Ovary (tissue), 9 donors: Measurements from ENCODE around the gene PLA2G4D. TPM values are rescaled to one million over a fixed set of nuclear protein-coding genes. Genes with fewer than 3 reads are reported as not detected.
A peak's percentile ranks its signal among the peaks of the same experiment; 100 is the strongest.

Experiments
- DNase-seq, 5 donors: peaks; one replicate each; pipeline ENCODE4 v3.0.0-alpha.2; 2019 to 2020
- H3K27ac ChIP-seq, 2 donors: fragments of 200-600 bp; one replicate each; pipeline versions ENCODE4 v1.5.1 to v1.8.0; 2019 to 2022
- H3K27me3 ChIP-seq: fragments of 200-600 bp; one replicate; pipeline ENCODE4 v1.8.0; 2022
- H3K36me3 ChIP-seq: fragments of 200-600 bp; sonication (generic); one replicate; pipeline ENCODE4 v1.5.1; 2019
- H3K4me1 ChIP-seq: one replicate; pipeline ENCODE4 v1.8.1; 2013; ENCODE audit warnings: mild to moderate bottlenecking, moderate library complexity; ENCODE audit not compliant: insufficient read depth
- H3K4me3 ChIP-seq: fragments of 200-600 bp; sonication (generic); one replicate; pipeline ENCODE4 v1.5.1; 2017
- H3K9me3 ChIP-seq, 2 donors: fragments of 200-600 bp in 1 of 2; sonication (generic) in 1 of 2; one replicate each; pipeline versions ENCODE4 v1.5.1 to v1.8.1; 2013 to 2019; ENCODE audit warnings: mild to moderate bottlenecking in 1 of 2, moderate library complexity in 1 of 2
- EP300 ChIP-seq: sonication (generic); formaldehyde crosslinking; IDR thresholded peaks from one replicate; pipeline ENCODE4 v1.6.1; 2017; ENCODE audit warnings: antibody characterized with exemption
- POLR2A ChIP-seq: fragments of 450-650 bp; IDR thresholded peaks from one replicate; pipeline ENCODE4 v1.6.1; 2017; ENCODE audit warnings: antibody characterized with exemption, mild to moderate bottlenecking, moderate library complexity
- WGBS, 3 donors: extraction: QIAGEN DNeasy Blood & Tissue Kit in 1 of 3; methylation state at CpG; one replicate each; pipeline versions ENCODE4 v1.1.5 to v1.1.7; 2013 to 2017; 5-methylcytosine and 5-hydroxymethylcytosine counted together
- intact Hi-C, 4 donors: fragments of 100-400 bp; cut with DNase I; formaldehyde crosslinking; loops; one replicate each; pipeline versions ENCODE4 v1.11.0 to v1.15.1; 2022 to 2023
- polyA plus RNA-seq, 2 donors: library from polyadenylated mRNA; stranded (reverse); fragments of 200-250 nt in 1 of 2; fragments of 350-450 nt in 1 of 2; fragmentation: Illumina TruSeq in 1 of 2; extraction: RNeasy Lipid Tissue Mini Kit (QIAGEN cat#74804) in 1 of 2; gene quantifications; one replicate each; pipeline ENCODE4 v1.2.3, GENCODE V29; 2013 to 2014
- total RNA-seq, 7 donors: library from RNA; depleted of rRNA in 2 of 7; stranded (reverse); fragments of >200 nt in 2 of 7; fragmentation: NEBNext Ultra II Directional in 3 of 7; extraction: Animal tissue kit (Norgen Biotek cat#: 25700) in 3 of 7; gene quantifications; one replicate each; pipeline versions ENCODE4 v1.1.0 to v1.2.4, GENCODE V29; 2016 to 2023
- TF ChIP-seq, protein P1 (sequence below), 3 donors: fragments of 450-650 bp in 2 of 3; fragments of 200-600 bp in 1 of 3; IDR thresholded peaks; one replicate each; pipeline versions ENCODE4 v1.5.1 to v1.8.0; 2016 to 2022; ENCODE audit warnings: antibody characterized with exemption in 3 of 3, mild to moderate bottlenecking in 1 of 3
- donor health status: DM: no; HTN: no; CAD: no; lungs with moderate emphysema.
- donor health status: DM: no; HTN: no; CAD: no.
- donor health status: Bipolar disorder and iron deficiency.
- donor health status: DM: yes; HTN: yes; CAD: no.
- donor health status: DM: no; HTN: no; CAD: no.
- donor health status: DM: yes; HTN: yes; CAD: no.

The PLA2G4D gene
- total and polyA plus RNA-seq, 9 donors: 0.11 to 0.12 TPM; not detected in 7

DNA sequence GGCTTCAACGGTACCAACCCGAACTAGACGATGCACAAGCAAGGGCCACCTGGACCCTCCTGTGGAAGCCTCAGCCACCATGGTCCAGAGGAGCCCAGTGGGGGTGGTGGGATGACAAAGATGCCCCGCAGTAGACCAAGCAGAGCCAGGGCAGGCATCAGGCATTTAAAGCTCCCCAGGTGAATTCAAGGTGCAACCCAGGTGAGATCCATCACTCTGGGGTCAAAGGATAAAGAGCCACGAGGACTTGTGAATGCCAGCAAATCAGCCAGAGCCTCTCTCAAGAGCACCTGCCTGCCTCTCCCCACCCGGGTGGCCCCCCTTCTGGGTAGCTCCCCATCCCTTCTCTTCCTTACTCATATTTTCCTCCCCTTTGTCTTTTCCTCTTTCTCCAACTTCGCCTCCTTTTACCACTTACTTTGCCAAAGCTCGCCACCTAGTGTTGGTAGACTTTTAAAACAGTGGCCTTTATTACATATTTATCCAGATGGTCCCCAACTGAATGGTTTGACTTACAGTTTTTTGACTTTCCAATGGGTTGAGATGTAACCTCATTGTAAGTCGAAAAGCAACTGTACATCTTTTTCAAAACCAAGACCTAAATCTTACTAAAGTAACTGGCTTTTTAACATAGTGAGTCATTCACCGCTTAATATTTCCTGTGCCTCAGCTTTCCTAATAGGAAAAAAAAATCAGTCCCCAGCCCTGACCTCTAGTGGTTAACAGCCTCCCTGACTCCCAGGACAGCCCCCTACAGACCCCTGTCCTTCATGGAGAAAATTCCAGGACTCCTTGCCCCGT lies 43.3 kb upstream of the PLA2G4D start:
- Histone ChIP-seq H3K4me1 (no peaks in the 10 kb centered on the region), H3K36me3 (no peaks in the 10 kb centered on the region), H3K27ac (no peak overlapping the region), H3K27me3 (no peaks in the 10 kb centered on the region), H3K4me3 (no peak overlapping the region), H3K9me3 (no peaks in the 10 kb centered on the region)
- WGBS, 3 donors: 41 to 46% (median 45%) methylated on average over 11 of the region's 11 CpGs
- peak in 1 of 5 donors; percentile 20 for DNase-seq
- TF ChIP-seq EP300 (no peak), POLR2A (no peak)
- TF ChIP-seq, protein P1, sequence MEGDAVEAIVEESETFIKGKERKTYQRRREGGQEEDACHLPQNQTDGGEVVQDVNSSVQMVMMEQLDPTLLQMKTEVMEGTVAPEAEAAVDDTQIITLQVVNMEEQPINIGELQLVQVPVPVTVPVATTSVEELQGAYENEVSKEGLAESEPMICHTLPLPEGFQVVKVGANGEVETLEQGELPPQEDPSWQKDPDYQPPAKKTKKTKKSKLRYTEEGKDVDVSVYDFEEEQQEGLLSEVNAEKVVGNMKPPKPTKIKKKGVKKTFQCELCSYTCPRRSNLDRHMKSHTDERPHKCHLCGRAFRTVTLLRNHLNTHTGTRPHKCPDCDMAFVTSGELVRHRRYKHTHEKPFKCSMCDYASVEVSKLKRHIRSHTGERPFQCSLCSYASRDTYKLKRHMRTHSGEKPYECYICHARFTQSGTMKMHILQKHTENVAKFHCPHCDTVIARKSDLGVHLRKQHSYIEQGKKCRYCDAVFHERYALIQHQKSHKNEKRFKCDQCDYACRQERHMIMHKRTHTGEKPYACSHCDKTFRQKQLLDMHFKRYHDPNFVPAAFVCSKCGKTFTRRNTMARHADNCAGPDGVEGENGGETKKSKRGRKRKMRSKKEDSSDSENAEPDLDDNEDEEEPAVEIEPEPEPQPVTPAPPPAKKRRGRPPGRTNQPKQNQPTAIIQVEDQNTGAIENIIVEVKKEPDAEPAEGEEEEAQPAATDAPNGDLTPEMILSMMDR (IDR thresholded peaks at IDR 0.05): peak in 2 of 3 donors; percentile 21 to 28
- intact Hi-C loops: no loop called here

DNA sequence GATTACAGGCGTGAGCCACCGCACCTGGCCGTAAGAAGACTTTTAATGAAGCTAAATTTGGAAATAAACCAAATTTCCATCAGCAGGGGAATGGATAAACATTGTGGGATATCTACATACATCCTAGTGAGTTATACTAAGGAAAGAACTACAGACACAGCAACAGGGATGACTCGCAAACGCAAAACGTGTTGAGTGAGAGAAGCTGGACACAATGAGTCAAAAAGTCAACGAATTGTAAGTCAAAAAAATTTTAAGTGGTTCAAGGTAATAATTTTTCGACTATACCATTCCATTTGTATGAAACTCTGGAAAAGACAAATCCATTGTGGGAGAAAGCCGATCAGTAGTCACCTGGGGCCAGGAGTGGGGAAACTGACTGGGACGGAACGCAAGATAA lies 42.2 kb upstream of the PLA2G4D start:
- no peak for DNase-seq
- intact Hi-C loops: no loop called here

DNA sequence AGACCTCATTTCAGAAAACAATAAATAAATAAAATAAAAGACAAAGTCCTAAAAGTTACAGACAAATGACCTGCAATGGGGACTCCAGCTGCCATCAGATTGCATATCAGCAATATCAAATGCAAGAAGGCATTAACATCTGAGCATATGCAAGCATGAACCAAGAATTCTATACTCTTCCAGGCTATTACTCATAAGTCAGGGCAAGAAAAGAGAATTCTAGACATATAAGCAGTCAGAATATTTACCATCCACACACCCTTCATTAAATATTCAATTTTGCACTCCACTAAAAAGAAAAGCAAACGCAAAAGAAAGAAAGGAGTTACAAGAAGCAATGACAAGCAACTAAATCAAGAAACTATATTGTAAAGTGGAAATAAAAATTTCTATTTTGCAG lies 41.0 kb upstream of the PLA2G4D start:
- no peaks in the 10 kb centered on the region for H3K4me1 ChIP-seq
- H3K4me3 ChIP-seq: no peak overlapping the region
- no peaks in the 10 kb centered on the region for H3K36me3 ChIP-seq
- 56 to 67% (median 65%) methylated on average over 1 of the region's 1 CpG for WGBS, 3 donors
- intact Hi-C loops: no loop called here
- no peak for TF ChIP-seq POLR2A
- TF ChIP-seq, protein P1 (IDR thresholded peaks at IDR 0.05): no peak
- no peak for TF ChIP-seq EP300
- no peak overlapping the region for H3K27ac ChIP-seq
- H3K27me3 ChIP-seq: no peaks in the 10 kb centered on the region
- DNase-seq: no peak
- H3K9me3 ChIP-seq: no peaks in the 10 kb centered on the region

More for the DNA sequence above, 42.2 kb upstream of the PLA2G4D start:
- TF ChIP-seq EP300 (no peak), POLR2A (no peak)
- TF ChIP-seq, protein P1 (IDR thresholded peaks at IDR 0.05): no peak
- H3K4me3 ChIP-seq: no peak overlapping the region
- H3K27ac ChIP-seq: no peak overlapping the region
- no peaks in the 10 kb centered on the region for H3K9me3 ChIP-seq
- H3K36me3 ChIP-seq: no peaks in the 10 kb centered on the region
- 81 to 84% (median 83%) methylated on average over 11 of the region's 11 CpGs for WGBS, 3 donors
- H3K4me1 ChIP-seq: no peaks in the 10 kb centered on the region
- H3K27me3 ChIP-seq: no peaks in the 10 kb centered on the region

DNA sequence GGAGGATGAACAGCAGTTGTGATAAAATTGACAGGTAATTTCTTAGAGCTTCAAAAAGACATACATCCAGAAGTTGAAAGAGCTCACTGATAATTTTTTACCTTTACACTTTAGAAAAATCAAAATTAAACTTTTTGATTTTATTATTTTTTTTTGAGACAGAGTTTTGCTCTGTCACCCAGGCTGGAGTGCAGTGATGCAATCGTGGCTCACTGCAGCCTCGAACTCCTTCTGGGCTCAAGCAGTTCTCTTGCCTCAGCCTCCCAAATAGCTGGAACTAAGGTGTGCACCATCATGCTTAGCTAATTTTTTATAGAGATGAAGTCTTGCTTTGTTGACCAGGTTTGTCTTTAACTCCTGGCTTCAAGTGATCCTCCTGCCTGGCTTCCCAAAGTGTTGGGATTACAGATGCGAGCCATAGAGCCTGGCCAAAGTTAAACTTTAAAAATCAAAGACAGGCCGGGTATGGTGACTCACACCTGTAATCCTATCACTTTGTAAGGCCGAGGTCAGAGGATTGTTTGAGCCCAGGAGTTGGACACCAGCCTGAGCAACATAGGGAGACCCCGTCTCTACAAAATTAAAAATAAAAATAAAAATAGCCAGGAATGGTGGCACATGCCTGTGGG lies 40.4 kb upstream of the PLA2G4D start:
- H3K27me3 ChIP-seq: no peaks in the 10 kb centered on the region
- H3K4me1 ChIP-seq: no peaks in the 10 kb centered on the region
- 66 to 77% (median 75%) methylated on average over 6 of the region's 6 CpGs for WGBS, 3 donors
- no peak overlapping the region for H3K27ac ChIP-seq
- no peak overlapping the region for H3K4me3 ChIP-seq
- intact Hi-C loops: no loop called here
- no peaks in the 10 kb centered on the region for H3K36me3 ChIP-seq
- DNase-seq: no peak
- no peaks in the 10 kb centered on the region for H3K9me3 ChIP-seq
- TF ChIP-seq EP300 (no peak), POLR2A (no peak)
- TF ChIP-seq, protein P1 (IDR thresholded peaks at IDR 0.05): no peak
